MM.1S (cell line): Measurements from ENCODE around the gene CDKL1.

ENCODE experiments used
- DNase-seq: peaks from one replicate; pipeline ENCODE4 v3.0.0-alpha.2; 2015
- H2AFZ ChIP-seq: fragments of 300-600 bp; sonication (generic); 2 replicates; pipeline ENCODE4 v1.6.0; 2016; ENCODE audit warnings: antibody characterized with exemption, low read length
- H3F3A ChIP-seq: fragments of 300-600 bp; sonication (generic); 2 replicates; pipeline ENCODE4 v1.6.1; 2016; ENCODE audit warnings: mild to moderate bottlenecking, antibody characterized with exemption, low read length, moderate library complexity, mixed read lengths; ENCODE audit not compliant: insufficient read depth
- H3K27ac ChIP-seq: fragments of 300-600 bp; sonication (generic); 2 replicates; pipeline ENCODE4 v1.5.1; 2016; ENCODE audit warnings: mild to moderate bottlenecking, low read length
- H3K27me3 ChIP-seq: fragments of 300-600 bp; sonication (generic); replicated peaks from 2 replicates; pipeline ENCODE4 v1.6.0; 2016; ENCODE audit warnings: low read length; ENCODE audit not compliant: insufficient read depth
- H3K36me3 ChIP-seq: fragments of 300-600 bp; sonication (generic); replicated peaks from 2 replicates; pipeline ENCODE4 v1.6.1; 2016; ENCODE audit warnings: mild to moderate bottlenecking, low read length, mixed read lengths; ENCODE audit not compliant: insufficient read depth
- H3K4me1 ChIP-seq: fragments of 300-600 bp; sonication (generic); 2 replicates; pipeline ENCODE4 v1.6.1; 2016; ENCODE audit warnings: low read length, mixed read lengths
- H3K4me2 ChIP-seq: fragments of 300-600 bp; sonication (generic); 2 replicates; pipeline ENCODE4 v1.6.0; 2016; ENCODE audit warnings: low read depth, low read length
- H3K4me3 ChIP-seq: fragments of 300-600 bp; sonication (generic); 2 replicates; pipeline ENCODE4 v1.5.1; 2016; ENCODE audit warnings: low read length, mixed read lengths
- H3K79me2 ChIP-seq: fragments of 300-600 bp; sonication (generic); 2 replicates; pipeline ENCODE4 v1.6.1; 2016; ENCODE audit warnings: mixed run types, low read length, mixed read lengths
- H3K9ac ChIP-seq: fragments of 300-600 bp; sonication (generic); 2 replicates; pipeline ENCODE4 v1.6.1; 2016; ENCODE audit warnings: low read length, mixed read lengths
- H3K9me2 ChIP-seq: fragments of 300-600 bp; sonication (generic); replicated peaks from 2 replicates; pipeline ENCODE4 v1.6.1; 2016; ENCODE audit warnings: mild to moderate bottlenecking, low read length, mixed read lengths; ENCODE audit not compliant: insufficient read depth
- H3K9me3 ChIP-seq: fragments of 300-600 bp; sonication (generic); replicated peaks from 2 replicates; pipeline ENCODE4 v1.6.1; 2016; ENCODE audit warnings: mild to moderate bottlenecking, low read length, mixed read lengths; ENCODE audit not compliant: insufficient read depth
- H4K20me1 ChIP-seq: fragments of 300-600 bp; sonication (generic); 2 replicates; pipeline ENCODE4 v1.6.1; 2016; ENCODE audit warnings: mild to moderate bottlenecking, low read length, moderate library complexity, mixed read lengths; ENCODE audit not compliant: insufficient read depth
- EZH2 ChIP-seq: fragments of 300-600 bp; sonication (generic); optimal IDR thresholded peaks from 2 replicates; pipeline ENCODE3; 2017; ENCODE audit warnings: low read depth, mild to moderate bottlenecking, antibody characterized with exemption, low read length, mixed read lengths
- EZH2phosphoT487 ChIP-seq: fragments of 300-600 bp; sonication (generic); IDR thresholded peaks from 2 replicates; pipeline ENCODE4 v1.6.1; 2018; ENCODE audit warnings: antibody characterized with exemption, low read length
- TF ChIP-seq, protein P1 (sequence below): fragments of 300-600 bp; sonication (generic); IDR thresholded peaks from 2 replicates; pipeline ENCODE4 v1.5.1; 2016; ENCODE audit warnings: antibody characterized with exemption, low read length, mixed read lengths

CDKL1 gene

DNA sequence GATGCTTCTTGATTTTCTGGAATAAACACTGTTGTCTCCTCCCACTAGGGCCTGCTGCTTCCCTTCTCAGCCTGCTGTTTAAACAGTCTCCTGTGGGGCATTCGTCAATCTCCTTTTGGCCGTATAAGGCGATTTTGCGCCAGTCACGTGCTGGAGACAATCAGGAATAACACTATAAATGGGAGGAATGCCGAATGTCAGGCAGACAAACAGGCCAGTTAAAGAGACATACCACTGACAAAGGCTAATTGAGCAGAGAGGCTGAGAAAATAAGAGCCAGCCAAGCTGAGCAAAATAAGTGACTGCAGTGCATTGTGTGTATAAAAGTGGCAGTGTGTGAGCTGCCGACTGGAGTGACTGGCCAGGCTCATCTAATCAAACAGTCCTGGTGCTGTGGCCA is 61.3 kb downstream of the CDKL1 start:
- Histone ChIP-seq H3K4me1 (no peaks in the 10 kb centered on the region), H3K27me3 (no peaks in the 10 kb centered on the region), H2AFZ (no peak overlapping the region), H3K4me2 (no peak overlapping the region), H3F3A (no peaks in the 10 kb centered on the region), H3K9me3 (no peaks in the 10 kb centered on the region), H4K20me1 (no peaks in the 10 kb centered on the region), H3K36me3 (no peaks in the 10 kb centered on the region), H3K79me2 (no peaks in the 10 kb centered on the region), H3K27ac (no peak overlapping the region), H3K4me3 (no peak overlapping the region), H3K9ac (no peak overlapping the region), H3K9me2 (no peaks in the 10 kb centered on the region)
- DNase-seq = no peak
- TF ChIP-seq EZH2 (no peak), EZH2phosphoT487 (no peak)
- TF ChIP-seq, protein P1, sequence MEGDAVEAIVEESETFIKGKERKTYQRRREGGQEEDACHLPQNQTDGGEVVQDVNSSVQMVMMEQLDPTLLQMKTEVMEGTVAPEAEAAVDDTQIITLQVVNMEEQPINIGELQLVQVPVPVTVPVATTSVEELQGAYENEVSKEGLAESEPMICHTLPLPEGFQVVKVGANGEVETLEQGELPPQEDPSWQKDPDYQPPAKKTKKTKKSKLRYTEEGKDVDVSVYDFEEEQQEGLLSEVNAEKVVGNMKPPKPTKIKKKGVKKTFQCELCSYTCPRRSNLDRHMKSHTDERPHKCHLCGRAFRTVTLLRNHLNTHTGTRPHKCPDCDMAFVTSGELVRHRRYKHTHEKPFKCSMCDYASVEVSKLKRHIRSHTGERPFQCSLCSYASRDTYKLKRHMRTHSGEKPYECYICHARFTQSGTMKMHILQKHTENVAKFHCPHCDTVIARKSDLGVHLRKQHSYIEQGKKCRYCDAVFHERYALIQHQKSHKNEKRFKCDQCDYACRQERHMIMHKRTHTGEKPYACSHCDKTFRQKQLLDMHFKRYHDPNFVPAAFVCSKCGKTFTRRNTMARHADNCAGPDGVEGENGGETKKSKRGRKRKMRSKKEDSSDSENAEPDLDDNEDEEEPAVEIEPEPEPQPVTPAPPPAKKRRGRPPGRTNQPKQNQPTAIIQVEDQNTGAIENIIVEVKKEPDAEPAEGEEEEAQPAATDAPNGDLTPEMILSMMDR = no peak

DNA sequence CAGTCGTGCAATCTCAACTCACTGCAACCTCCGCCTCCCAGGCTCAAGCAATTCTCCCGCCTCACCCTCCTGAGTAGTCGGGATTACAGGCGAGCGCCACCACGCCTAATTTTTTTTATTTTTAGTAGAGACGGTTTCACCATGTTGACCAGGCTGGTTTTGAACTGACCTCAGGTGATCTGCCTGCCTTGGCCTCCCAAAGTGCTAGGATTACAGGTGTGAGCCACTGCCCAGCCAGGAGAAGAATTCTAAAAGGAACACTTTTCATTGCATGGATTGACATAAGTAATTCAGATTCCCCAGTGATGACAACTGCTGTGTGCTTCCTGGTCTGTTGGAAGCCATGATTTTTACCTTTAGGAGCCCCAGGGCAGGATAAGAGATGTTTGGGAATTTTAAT is 62.5 kb downstream of the CDKL1 start:
- Histone ChIP-seq H3K9me3 (no peaks in the 10 kb centered on the region), H3K9me2 (no peaks in the 10 kb centered on the region), H3K4me3 (no peak overlapping the region), H3K27me3 (no peaks in the 10 kb centered on the region), H3K36me3 (no peaks in the 10 kb centered on the region), H3K4me1 (no peaks in the 10 kb centered on the region), H2AFZ (no peak overlapping the region), H3K4me2 (no peak overlapping the region), H3K9ac (no peak overlapping the region), H4K20me1 (no peaks in the 10 kb centered on the region), H3K27ac (no peak overlapping the region), H3F3A (no peaks in the 10 kb centered on the region), H3K79me2 (no peaks in the 10 kb centered on the region)
- TF ChIP-seq, protein P1 = no peak
- TF ChIP-seq EZH2phosphoT487 = no peak
- no peak for TF ChIP-seq EZH2
- no peak for DNase-seq

DNA sequence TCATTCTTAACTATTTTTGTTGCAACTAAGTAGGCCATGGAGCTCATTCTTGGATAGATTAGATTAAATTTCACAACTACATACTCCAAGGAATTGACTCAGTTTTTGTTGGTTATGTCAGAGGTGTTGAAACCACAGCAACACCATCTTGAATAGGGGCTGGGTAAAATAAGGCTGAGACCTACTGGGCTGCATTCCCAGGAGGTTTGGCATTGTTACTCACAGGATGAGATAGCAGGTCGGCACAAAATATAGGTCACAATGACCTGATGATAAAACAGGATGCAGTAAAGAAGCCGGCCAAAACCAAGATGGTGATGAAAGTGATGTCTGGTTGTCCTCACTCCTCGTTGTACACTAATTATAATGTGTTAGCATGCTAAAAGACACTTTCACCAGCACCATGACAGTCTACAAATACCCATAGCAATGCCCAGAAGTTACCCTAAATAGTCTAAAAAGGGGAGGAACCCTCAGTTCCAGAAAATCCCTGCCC is 63.6 kb downstream of the CDKL1 start:
- no peak for DNase-seq
- no peak overlapping the region for H3K27ac ChIP-seq
- no peak overlapping the region for H3K4me2 ChIP-seq

More for the DNA sequence above, 63.6 kb downstream of the CDKL1 start:
- Histone ChIP-seq H3K27me3 (no peaks in the 10 kb centered on the region), H3K4me1 (no peaks in the 10 kb centered on the region), H3K9ac (no peak overlapping the region), H3K79me2 (no peaks in the 10 kb centered on the region), H2AFZ (no peak overlapping the region), H3F3A (no peaks in the 10 kb centered on the region), H3K4me3 (no peak overlapping the region), H3K9me2 (no peaks in the 10 kb centered on the region), H4K20me1 (no peaks in the 10 kb centered on the region), H3K9me3 (no peaks in the 10 kb centered on the region), H3K36me3 (no peaks in the 10 kb centered on the region)
- TF ChIP-seq, protein P1 = no peak
- no peak for TF ChIP-seq EZH2phosphoT487
- no peak for TF ChIP-seq EZH2
